Measurements from ENCODE around the gene SRPK2.

Gene SRPK2

GRCh38 chr7:105191331-105191730 is 197.4 kb downstream of the SRPK2 start:
- no peak for DNase-seq (ENCODE audit: low spot score)

- no peak for DNase-seq (ENCODE audit: low spot score)
Observed at GRCh38 chr7:105189859-105190492, 198.7 kb downstream of the SRPK2 start.

GRCh38 chr7:105188201-105188600 is 200.5 kb downstream of the SRPK2 start:
- DNase-seq (ENCODE audit: low spot score) = no peak

- no peak for DNase-seq (ENCODE audit: low spot score)
Observed at GRCh38 chr7:105187302-105188169, 201.2 kb downstream of the SRPK2 start.

GRCh38 chr7:105185290-105186010 is 203.3 kb downstream of the SRPK2 start:
- DNase-seq (ENCODE audit: low spot score) = no peak

- no peak for DNase-seq (ENCODE audit: low spot score)
Observed at GRCh38 chr7:105180002-105180401, 208.7 kb downstream of the SRPK2 start.

- DNase-seq (ENCODE audit: low spot score) = no peak
Observed at GRCh38 chr7:105178928-105179541, 209.7 kb downstream of the SRPK2 start.

GRCh38 chr7:105178177-105178576 is 210.5 kb downstream of the SRPK2 start:
- no peak for DNase-seq (ENCODE audit: low spot score)

GRCh38 chr7:105177026-105177425 is 211.7 kb downstream of the SRPK2 start:
- no peak for DNase-seq (ENCODE audit: low spot score)

GRCh38 chr7:105173586-105173985 is 215.1 kb downstream of the SRPK2 start:
- no peak for DNase-seq (ENCODE audit: low spot score)

- no peak for DNase-seq (ENCODE audit: low spot score)
Observed at GRCh38 chr7:105164751-105165150, 224.0 kb downstream of the SRPK2 start.

GRCh38 chr7:105163718-105164117 is 225.0 kb downstream of the SRPK2 start:
- no peak for DNase-seq (ENCODE audit: low spot score)

- DNase-seq (ENCODE audit: low spot score) = no peak
Observed at GRCh38 chr7:105161366-105161765, 227.4 kb downstream of the SRPK2 start.

GRCh38 chr7:105157278-105157677 is 231.4 kb downstream of the SRPK2 start:
- DNase-seq (ENCODE audit: low spot score) = no peak

GRCh38 chr7:105156731-105157130 is 232.0 kb downstream of the SRPK2 start:
- no peak for DNase-seq (ENCODE audit: low spot score)

- no peak for DNase-seq (ENCODE audit: low spot score)
Observed at GRCh38 chr7:105154084-105154483, 234.6 kb downstream of the SRPK2 start.

- DNase-seq (ENCODE audit: low spot score) = no peak
Observed at GRCh38 chr7:105153531-105153930, 235.2 kb downstream of the SRPK2 start.

GRCh38 chr7:105151152-105151551 is 237.6 kb downstream of the SRPK2 start:
- DNase-seq (ENCODE audit: low spot score) = no peak

- DNase-seq (ENCODE audit: low spot score) = no peak
Observed at GRCh38 chr7:105149827-105150226, 238.9 kb downstream of the SRPK2 start.

- DNase-seq (ENCODE audit: low spot score) = no peak
Observed at GRCh38 chr7:105141068-105141467, 247.7 kb downstream of the SRPK2 start.

GRCh38 chr7:105139381-105139780 is 249.3 kb downstream of the SRPK2 start:
- no peak for DNase-seq (ENCODE audit: low spot score)

- DNase-seq (ENCODE audit: low spot score) = no peak
Observed at GRCh38 chr7:105137898-105138297, 250.8 kb downstream of the SRPK2 start.
